T-helper 22 cell (primary cell): ENCODE results near the gene MGLL.
"Not testable (repeated sequence)": the region's sequence is repeated elsewhere in the genome, so short reads cannot be mapped to it uniquely, and the experiment has no call there.

Source experiments
- DNase-seq: peaks from one replicate; pipeline ENCODE4 v3.0.0-alpha.2; 2020; ENCODE audit warnings: low read depth

MGLL gene

GRCh38 chr3:127673191-127674100 is 148.9 kb downstream of the MGLL start:
- peak; percentile 45 for DNase-seq

DNA sequence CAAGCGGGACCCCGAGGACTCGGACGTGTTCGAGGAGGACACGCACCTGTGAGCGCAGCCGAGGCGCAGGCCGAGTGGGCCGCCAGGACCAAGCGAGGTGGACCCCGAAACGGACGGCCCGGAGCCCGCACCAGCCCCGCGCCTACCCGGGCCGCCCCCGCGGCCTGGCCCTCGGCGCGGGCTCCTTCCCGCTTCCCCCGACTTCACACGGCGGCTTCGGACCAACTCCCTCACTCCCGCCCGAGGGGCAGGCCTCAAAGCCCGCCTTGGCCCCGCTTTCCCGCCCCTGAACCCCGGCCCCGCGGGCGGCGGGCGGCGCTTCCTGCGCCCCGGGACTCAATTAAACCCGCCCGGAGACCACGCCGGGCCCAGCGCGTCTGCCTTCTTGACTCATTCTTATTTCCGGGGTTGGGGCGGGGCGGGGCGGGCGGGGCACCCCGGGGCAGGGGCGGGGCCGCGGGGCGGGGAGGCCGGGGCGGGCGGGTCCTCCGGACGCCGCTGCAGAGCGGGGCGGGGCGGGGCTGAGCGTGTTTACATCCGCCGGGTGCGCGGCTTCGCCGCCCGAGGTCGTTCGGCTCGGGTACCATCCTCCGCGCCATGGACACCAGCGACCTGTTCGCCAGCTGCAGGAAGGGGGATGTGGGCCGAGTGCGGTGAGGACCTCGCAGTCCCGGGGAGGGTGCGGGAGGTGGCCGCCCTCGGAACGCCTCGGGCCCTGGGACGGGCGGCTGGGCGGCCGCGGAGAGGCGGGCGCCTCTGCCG is 149.7 kb downstream of the MGLL start, which contains the start of gene ABTB1:
Gene ABTB1, plus strand, starts transcription at position 524 of the 762 bp plus-strand sequence. Its CDS starts 74 bp downstream, at position 598.
- DNase-seq = peak; percentile 76

DNA sequence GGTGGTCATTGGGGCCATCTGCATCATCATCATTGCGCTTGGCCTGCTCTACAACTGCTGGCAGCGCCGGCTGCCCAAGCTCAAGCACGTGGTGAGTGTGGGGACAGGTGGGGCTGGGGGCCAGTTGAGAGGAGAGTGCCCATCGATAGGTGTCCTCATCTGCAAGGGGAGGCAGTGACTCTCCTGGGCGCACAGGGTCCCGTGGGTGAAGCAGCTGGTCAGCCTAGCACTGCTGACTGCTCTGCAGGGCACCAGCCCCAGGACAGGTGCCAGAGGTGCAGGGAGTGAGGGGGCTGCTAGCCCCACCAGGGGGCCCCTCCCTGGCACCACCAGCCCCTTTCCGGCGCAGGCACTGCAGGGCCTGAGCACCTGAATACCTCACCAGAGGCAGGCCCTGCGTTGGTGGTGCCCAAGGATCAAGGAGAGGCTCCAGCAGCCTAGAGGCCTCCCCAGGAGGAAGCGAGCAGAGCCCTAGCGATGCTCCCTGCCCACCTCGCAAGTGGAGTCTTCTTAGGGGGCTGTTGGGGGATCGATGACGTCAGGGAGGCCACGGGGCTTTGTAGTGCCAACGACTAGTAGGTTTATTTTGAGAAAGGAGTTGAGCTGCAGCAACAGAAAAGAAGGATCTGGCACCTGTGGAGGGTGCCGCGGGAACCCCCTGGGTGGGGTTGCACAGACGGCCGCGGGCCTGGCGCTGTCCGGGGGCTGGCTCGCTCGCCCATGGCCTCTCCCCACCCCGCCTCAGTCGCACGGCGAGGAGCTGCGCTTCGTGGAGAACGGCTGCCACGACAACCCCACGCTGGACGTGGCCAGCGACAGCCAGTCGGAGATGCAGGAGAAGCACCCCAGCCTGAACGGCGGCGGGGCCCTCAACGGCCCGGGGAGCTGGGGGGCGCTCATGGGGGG is 150.5 kb downstream of the MGLL start:
- DNase-seq = no peak

- no peak for DNase-seq
Measured at GRCh38 chr3:127670761-127671522, 151.4 kb downstream of the MGLL start.

DNA sequence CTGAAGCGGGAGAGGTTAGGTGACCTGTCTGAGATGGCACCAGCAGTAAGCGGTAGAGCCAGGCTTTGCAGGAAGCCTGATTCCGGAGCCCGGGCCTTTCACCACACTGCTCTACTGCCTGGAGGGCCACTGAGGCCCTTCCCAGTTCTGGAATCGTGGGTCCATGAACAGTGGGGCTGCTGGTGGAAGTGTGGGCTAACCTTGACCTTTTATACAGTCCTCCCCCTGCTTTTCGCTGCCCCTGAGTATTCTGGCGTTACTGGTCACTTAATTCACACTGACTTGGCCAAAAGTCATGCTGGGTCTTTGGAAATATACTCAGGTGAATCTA is 152.1 kb downstream of the MGLL start:
- no peak for DNase-seq

- no peak for DNase-seq
Measured at GRCh38 chr3:127669541-127670228, 152.6 kb downstream of the MGLL start.

DNA sequence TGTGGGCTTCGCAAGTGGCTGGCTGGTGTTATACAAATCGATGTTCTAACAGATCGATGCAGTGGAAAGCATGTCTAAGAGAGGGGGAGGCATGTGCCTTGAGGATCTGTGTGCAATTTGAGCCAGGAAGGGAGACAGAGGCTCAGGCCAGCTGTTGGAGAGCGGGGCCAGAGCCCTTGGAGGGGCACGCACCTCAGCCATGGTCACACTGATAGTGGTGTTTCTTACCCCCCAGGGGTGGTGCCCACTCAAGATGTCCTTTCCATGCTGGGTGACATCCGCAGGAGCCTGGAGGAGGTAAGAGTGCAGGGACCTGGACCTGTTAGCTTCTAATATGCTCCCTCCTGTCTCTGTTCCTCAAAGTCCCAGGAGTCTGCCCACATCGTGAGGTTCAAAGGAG is 153.4 kb downstream of the MGLL start:
- DNase-seq = no peak

DNA sequence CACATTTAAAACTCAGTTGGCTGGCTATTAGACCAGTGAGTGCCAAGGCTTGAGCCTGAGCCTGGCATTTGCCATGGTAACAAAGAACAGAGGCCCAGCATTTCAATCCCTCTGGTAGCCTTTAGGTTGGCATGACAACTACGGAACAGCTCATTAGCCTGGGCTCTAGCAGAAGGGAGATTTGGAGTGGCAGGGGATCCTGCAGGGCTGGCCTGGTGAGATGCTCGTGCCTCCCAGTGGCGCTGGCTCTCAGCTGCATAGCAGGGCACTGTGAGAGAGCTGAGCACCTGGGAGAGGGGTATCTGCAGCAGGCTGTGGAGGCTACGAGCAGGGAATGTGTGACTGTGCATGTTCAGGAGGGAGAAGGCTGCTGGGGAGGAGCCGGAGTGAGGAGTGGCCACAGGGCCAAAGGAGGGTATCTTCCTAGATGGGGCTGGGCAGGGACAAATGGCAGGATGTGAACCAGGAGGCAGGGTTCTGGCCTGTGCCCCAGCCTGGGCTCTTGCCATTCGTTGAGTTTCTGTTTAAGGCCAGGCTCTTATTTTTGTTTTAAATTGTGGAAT is 155.1 kb downstream of the MGLL start:
- no peak for DNase-seq

- DNase-seq = no peak
Measured at GRCh38 chr3:127666676-127667075, 155.6 kb downstream of the MGLL start.

DNA sequence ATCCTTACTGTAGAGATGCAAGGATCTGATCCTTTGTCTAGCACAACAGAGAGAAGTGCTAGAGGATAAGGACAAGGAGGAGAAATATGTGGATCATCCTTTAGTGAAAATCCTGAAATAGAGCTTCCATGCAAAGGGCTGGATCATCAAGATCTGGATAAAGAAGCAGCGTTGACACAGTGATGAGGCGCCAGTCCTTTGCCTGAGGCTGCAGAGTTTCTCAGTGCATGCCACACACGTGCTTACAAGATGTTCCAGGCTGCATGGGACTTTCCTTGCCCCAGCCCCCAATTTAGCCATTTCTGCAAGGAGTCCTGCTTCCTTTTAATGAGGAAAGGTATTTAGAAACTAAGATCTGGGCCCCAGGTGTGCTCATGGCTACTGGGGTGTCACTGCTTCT is 156.7 kb downstream of the MGLL start:
- DNase-seq = no peak

DNA sequence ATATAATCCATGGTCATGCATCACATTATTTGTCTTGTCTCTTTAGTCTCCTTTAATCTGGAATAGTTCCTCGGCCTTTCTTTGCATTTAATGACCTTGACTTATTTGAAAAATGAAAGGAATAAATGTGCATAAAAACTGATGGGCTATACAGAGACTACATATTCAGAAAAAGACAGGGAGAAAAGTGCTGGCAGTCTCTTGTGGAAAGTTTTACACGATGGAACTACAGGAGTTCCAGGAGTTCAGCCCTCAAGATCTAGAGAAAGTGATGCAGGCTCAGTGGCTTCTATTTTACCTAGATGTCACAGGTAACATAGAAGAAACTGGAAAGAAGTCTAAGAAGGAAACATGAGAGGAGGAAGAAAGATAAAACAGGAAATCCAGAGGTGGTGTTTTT is 157.2 kb downstream of the MGLL start:
- no peak for DNase-seq

DNA sequence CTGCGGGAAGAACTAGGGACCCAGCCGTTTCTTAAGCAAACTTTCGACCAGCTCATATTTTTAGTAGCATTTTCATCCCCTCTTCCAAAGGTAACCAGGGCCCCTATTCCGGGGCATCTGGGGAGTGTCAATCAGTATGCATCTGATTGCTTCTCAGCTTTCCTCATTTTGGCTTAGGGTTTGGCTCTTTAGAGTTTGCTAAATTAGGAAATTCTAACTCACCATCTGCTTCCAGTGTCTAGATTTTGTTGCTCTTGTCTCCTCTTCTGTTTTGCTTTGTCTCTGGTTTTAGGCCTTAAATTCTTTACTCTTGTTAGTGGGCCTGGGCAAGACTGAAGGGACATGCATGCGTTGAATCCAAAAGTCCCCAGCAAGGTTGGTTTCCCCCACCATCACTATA is 159.2 kb downstream of the MGLL start:
- no peak for DNase-seq

DNA sequence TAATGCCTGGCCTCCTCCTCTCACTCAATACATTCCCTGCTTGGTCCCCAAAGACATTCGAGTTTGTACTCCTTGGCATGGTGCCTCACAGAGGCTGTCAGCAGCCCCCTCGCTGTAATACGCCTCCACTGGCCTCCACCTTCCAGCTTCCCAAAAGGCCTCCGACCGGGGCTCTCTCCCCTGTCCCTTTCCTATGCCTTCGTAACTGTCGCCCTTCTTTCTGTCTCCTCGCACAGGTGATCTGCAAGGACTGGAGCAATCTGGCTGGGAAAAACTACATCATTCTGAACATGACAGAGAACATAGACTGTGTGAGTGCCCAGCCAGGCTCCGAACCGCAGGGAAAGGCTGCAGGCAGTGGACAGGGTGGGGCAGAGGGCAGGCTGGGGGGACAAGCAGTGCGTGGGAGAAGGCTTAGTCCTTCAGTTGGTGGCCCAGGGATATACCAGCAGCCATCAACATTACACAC is 160.3 kb downstream of the MGLL start:
- DNase-seq = no peak

DNA sequence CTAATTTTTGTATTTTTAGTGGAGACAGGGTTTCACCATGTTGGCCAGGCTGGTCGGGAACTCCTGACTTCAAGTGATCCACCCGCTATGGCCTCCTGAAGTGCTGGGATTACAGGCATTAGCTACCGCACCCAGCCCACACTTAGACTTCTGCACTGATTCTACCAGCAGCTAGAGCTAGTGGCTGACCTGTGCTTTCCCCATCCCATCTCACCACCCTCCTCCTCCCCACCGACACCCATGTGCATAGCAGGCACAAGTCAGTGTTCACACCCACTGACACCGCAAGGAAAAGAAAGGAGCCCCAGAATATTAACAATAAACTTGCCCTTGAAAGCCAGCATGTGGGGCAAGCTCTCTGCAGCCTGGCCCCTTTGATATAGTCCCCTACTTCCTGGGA is 160.7 kb downstream of the MGLL start:
- no peak for DNase-seq

DNA sequence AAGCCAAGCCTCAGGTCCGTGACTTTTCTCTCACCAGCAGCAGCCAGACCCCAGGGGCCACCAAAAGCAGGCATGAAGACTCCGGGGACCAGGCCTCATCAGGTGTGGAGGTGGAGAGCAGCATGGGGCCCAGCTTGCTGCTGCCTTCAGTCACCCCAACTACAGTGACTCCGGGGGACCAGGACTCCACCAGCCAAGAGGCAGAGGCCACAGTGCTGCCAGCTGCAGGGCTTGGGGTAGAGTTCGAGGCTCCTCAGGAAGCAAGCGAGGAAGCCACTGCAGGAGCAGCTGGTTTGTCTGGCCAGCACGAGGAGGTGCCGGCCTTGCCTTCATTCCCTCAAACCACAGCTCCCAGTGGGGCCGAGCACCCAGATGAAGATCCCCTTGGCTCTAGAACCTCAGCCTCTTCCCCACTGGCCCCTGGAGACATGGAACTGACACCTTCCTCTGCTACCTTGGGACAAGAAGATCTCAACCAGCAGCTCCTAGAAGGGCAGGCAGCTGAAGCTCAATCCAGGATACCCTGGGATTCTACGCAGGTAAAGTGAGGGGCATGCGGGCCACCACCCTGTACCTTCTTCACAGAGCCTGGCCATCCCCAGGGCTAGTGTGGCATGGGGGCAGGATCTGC is 161.6 kb downstream of the MGLL start:
- DNase-seq = no peak

DNA sequence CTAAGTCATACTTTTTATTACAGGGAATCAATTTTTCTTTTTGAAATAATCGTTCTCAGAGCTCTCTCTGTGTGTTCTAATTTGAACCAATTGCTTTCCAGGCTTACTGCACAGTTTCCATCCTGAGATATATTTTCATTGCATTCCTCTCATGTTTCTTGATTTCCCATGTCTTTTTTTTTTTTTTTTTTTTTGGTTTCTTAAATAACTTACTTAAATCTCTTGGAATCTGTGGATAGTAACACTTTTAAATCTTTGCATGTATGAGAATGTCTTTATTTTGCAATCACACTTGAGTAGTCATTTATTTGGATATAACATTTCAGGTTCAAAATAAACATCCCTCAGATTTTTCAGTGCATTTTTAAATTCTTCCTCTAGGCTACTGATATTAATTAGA is 164.1 kb downstream of the MGLL start:
- DNase-seq = no peak

DNA sequence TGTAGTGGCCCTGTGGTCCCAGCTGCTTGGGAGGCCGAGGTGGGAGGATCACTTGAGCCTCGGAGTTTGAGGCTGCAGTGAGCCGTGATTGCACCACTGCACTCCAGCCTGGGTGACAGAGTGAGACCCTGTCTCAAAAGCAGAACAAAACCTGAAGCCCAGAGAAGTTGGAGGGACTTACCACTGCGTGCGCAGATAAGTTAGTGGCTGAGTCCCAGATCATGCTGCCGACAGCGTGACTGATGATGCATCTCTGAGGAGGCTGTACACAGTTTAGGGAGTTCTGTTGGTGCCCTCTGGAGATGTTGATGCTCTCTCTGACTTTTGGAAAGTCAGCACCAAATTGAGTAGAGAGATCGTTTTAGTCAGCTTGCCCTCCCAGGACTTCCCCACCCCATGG is 165.4 kb downstream of the MGLL start:
- DNase-seq = no peak

DNA sequence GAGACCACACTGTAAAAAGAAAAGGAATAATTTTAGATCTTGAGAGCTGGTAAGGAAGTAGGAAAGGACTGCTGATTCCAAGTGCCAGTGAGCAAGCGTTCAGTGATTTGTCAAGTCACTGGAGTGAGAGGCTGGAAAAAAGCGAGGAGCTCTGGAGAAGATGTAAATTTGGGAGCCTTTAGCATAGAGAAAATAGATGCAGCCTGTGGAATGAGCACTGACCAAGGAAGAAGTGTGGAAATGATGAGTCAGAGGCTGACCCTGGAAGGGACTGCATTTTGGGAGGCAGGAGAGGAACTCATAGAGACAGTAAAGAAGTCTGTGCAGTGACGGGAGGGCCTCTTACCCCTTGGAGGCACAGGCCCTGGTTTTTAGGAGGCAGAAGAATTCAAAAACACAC is 166.7 kb downstream of the MGLL start:
- no peak for DNase-seq

DNA sequence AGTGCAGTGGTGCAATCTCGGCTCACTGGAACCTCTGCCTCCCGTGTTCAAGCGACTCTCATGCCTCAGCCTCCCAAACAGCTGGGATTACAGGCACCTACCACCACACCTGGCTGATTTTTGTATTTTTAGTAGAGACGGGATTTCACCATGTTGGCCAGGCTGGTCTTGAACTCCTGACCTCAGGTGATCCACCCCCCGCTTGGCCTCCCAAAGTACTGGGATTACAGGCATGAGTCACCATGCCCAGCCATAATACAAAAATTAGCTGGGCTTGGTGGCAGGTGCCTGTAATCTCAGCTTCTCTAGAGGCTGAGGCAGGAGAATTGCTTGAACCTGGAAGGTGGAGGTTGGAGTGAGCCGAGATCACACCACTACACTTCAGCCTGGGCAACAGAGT is 167.3 kb downstream of the MGLL start:
- DNase-seq = not testable (repeated sequence)

DNA sequence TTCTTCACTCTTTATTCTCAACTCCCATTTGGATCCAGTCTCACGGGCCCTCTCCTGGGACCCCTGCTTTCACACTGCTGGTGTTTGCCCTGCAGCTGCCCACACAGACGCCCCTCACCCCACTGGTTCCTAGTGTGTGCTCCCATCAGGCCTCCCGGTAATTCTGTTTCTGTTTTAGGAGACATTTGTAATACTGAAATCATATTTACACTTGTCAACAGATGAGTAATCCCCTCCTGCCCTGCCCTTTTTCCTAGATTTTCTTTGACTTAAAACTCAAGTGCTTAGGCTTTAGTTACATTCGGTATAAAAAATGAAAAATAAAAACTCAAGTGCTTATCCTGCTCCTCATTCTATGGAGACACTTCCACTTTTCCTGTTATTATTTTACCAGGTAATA is 167.9 kb downstream of the MGLL start:
- DNase-seq = no peak
